Measurements from ENCODE around the gene RFNG. TPM values are rescaled to one million over a fixed set of nuclear protein-coding genes. Genes with fewer than 3 reads are reported as not detected.

RFNG gene
- total and polyA plus RNA-seq, 2 of the 13 experiments (the other 11 are each of a cell fraction or from before 2014, with no cell fraction given) = 61.4 to 64.0 TPM

GRCh38 chr17:82051776-82052637, at the start of gene RFNG, which contains the start of gene GPS1 (continued):
- TF ChIP-seq HNF1A (IDR thresholded peaks at IDR 0.05; ENCODE audit: low read depth) (no peak), HNF1A (CRISPR knock-in tag; IDR thresholded peaks at IDR 0.05; ENCODE audit: borderline replicate concordance) (peak; percentile 25; the same call in 1 of the 2 replicates), KLF13 (CRISPR knock-in tag; IDR thresholded peaks at IDR 0.05) (no peak), BRCA1 (CRISPR knock-in tag; IDR thresholded peaks at IDR 0.05) (no peak), HDAC1 (CRISPR knock-in tag; IDR thresholded peaks at IDR 0.05) (peak; percentile 73; the same call in 1 of the 2 replicates), ZNF589 (CRISPR knock-in tag; conservative IDR thresholded peaks at IDR 0.05) (peak; percentile 62; the same call in 1 of the 2 replicates), ZNF234 (CRISPR knock-in tag; conservative IDR thresholded peaks at IDR 0.05) (no peak), MXI1 (IDR thresholded peaks at IDR 0.05; ENCODE audit: borderline replicate concordance, low read depth, low read length) (peak; percentile 77; the same call in 1 of the 3 replicates), KLF12 (CRISPR knock-in tag; IDR thresholded peaks at IDR 0.05; ENCODE audit: borderline replicate concordance) (peak; percentile 78; the same call in 1 of the 2 replicates), ZXDC (CRISPR knock-in tag; IDR thresholded peaks at IDR 0.05) (peak; percentile 75; the same call in 1 of the 2 replicates), SIX1 (CRISPR knock-in tag; IDR thresholded peaks at IDR 0.05; ENCODE audit: borderline replicate concordance) (no peak), ZNF337 (CRISPR knock-in tag; IDR thresholded peaks at IDR 0.05; ENCODE audit: borderline replicate concordance, low read depth) (no peak), ZFX (CRISPR knock-in tag; IDR thresholded peaks at IDR 0.05; ENCODE audit: low read depth) (peak; percentile 65; the same call in 1 of the 2 replicates), ATAD3A (CRISPR knock-in tag; IDR thresholded peaks at IDR 0.05) (no peak), AGO2 (optimal IDR thresholded peaks at IDR 0.05; ENCODE audit: low read depth, low read length) (peak; percentile 81), GPBP1L1 (CRISPR knock-in tag; IDR thresholded peaks at IDR 0.05) (no peak), TBL1XR1 (IDR thresholded peaks at IDR 0.05; ENCODE audit: borderline replicate concordance, low read length, partially characterized antibody) (no peak), ZNF780A (CRISPR knock-in tag; IDR thresholded peaks at IDR 0.05) (no peak), HES4 (CRISPR knock-in tag; IDR thresholded peaks at IDR 0.05; ENCODE audit: borderline replicate concordance) (peak; percentile 62; the same call in 1 of the 2 replicates), ONECUT2 (CRISPR knock-in tag; IDR thresholded peaks at IDR 0.05) (no peak), ZNF616 (CRISPR knock-in tag; IDR thresholded peaks at IDR 0.05; ENCODE audit: low read depth) (no peak; the same call in 1 of the 2 replicates)
